ENCODE data around the gene CKAP4.

The CKAP4 gene

GRCh38 chr12:106217706-106218105, 30.1 kb downstream of the CKAP4 start:
- H3K4me3 ChIP-seq (ENCODE audit: low read length) = no peak overlapping the region
- TF ChIP-seq ZNF274 (IDR thresholded peaks at IDR 0.05; ENCODE audit: low read depth, low read length) = no peak

- no peak overlapping the region for H3K4me3 ChIP-seq (ENCODE audit: low read length)
- TF ChIP-seq ZNF274 (IDR thresholded peaks at IDR 0.05; ENCODE audit: low read depth, low read length) = no peak
Measured at GRCh38 chr12:106214571-106214970, 33.2 kb downstream of the CKAP4 start.

GRCh38 chr12:106213662-106214061, 34.2 kb downstream of the CKAP4 start:
- H3K4me3 ChIP-seq (ENCODE audit: low read length) = no peak overlapping the region
- no peak for TF ChIP-seq ZNF274 (IDR thresholded peaks at IDR 0.05; ENCODE audit: low read depth, low read length)

GRCh38 chr12:106211973-106212372, 35.8 kb downstream of the CKAP4 start:
- TF ChIP-seq ZNF274 (IDR thresholded peaks at IDR 0.05; ENCODE audit: low read depth, low read length) = no peak
- H3K4me3 ChIP-seq (ENCODE audit: low read length) = no peak overlapping the region

GRCh38 chr12:106205208-106206069, 42.4 kb downstream of the CKAP4 start:
- no peak overlapping the region for H3K4me3 ChIP-seq (ENCODE audit: low read length)
- no peak for TF ChIP-seq ZNF274 (IDR thresholded peaks at IDR 0.05; ENCODE audit: low read depth, low read length)

- no peak overlapping the region for H3K4me3 ChIP-seq (ENCODE audit: low read length)
- no peak for TF ChIP-seq ZNF274 (IDR thresholded peaks at IDR 0.05; ENCODE audit: low read depth, low read length)
Measured at GRCh38 chr12:106204312-106204711, 43.5 kb downstream of the CKAP4 start.

- no peak for TF ChIP-seq ZNF274 (IDR thresholded peaks at IDR 0.05; ENCODE audit: low read depth, low read length)
- H3K4me3 ChIP-seq (ENCODE audit: low read length) = no peak overlapping the region
Measured at GRCh38 chr12:106197906-106198623, 49.8 kb downstream of the CKAP4 start.

GRCh38 chr12:106195621-106196027, 52.2 kb downstream of the CKAP4 start:
- TF ChIP-seq ZNF274 (IDR thresholded peaks at IDR 0.05; ENCODE audit: low read depth, low read length) = no peak
- no peak overlapping the region for H3K4me3 ChIP-seq (ENCODE audit: low read length)

- TF ChIP-seq ZNF274 (IDR thresholded peaks at IDR 0.05; ENCODE audit: low read depth, low read length) = no peak
- H3K4me3 ChIP-seq (ENCODE audit: low read length) = no peak overlapping the region
Measured at GRCh38 chr12:106194351-106194750, 53.5 kb downstream of the CKAP4 start.

- no peak overlapping the region for H3K4me3 ChIP-seq (ENCODE audit: low read length)
- no peak for TF ChIP-seq ZNF274 (IDR thresholded peaks at IDR 0.05; ENCODE audit: low read depth, low read length)
Measured at GRCh38 chr12:106193394-106194215, 54.2 kb downstream of the CKAP4 start.

- H3K4me3 ChIP-seq (ENCODE audit: low read length) = no peak overlapping the region
- no peak for TF ChIP-seq ZNF274 (IDR thresholded peaks at IDR 0.05; ENCODE audit: low read depth, low read length)
Measured at GRCh38 chr12:106192659-106193393, 55.0 kb downstream of the CKAP4 start.

- no peak overlapping the region for H3K4me3 ChIP-seq (ENCODE audit: low read length)
- TF ChIP-seq ZNF274 (IDR thresholded peaks at IDR 0.05; ENCODE audit: low read depth, low read length) = no peak
Measured at GRCh38 chr12:106190581-106190980, 57.2 kb downstream of the CKAP4 start.

GRCh38 chr12:106189341-106189740, 58.5 kb downstream of the CKAP4 start:
- H3K4me3 ChIP-seq (ENCODE audit: low read length) = no peak overlapping the region
- no peak for TF ChIP-seq ZNF274 (IDR thresholded peaks at IDR 0.05; ENCODE audit: low read depth, low read length)

GRCh38 chr12:106188256-106188655, 59.6 kb downstream of the CKAP4 start:
- no peak for TF ChIP-seq ZNF274 (IDR thresholded peaks at IDR 0.05; ENCODE audit: low read depth, low read length)

More at GRCh38 chr12:106188256-106188655, 59.6 kb downstream of the CKAP4 start:
- no peak overlapping the region for H3K4me3 ChIP-seq (ENCODE audit: low read length)

Data from GM08714 (cell line).